Mesendoderm (in vitro differentiated cells): ENCODE results near the gene CLIC4.
A peak's percentile ranks its signal among the peaks of the same experiment; 100 is the strongest.

Source experiments
- DNase-seq: peaks from one replicate; pipeline ENCODE4 v3.0.0; 2013
- H2AK5ac ChIP-seq: 2 replicates; pipeline ENCODE4 v1.6.1; 2013; ENCODE audit warnings: low read length, inconsistent platforms
- H2BK120ac ChIP-seq: 2 replicates; pipeline ENCODE4 v1.6.1; 2013; ENCODE audit warnings: low read depth, mild to moderate bottlenecking, low read length, moderate library complexity, mixed read lengths
- H2BK15ac ChIP-seq: replicated peaks from 2 replicates; pipeline ENCODE4 v1.6.1; 2013; ENCODE audit warnings: low read depth, mild to moderate bottlenecking, moderate library complexity
- H2BK5ac ChIP-seq: 2 replicates; pipeline ENCODE4 v1.6.1; 2013; ENCODE audit warnings: low read length, inconsistent platforms
- H3K18ac ChIP-seq: 2 replicates; pipeline ENCODE4 v1.6.1; 2013; ENCODE audit warnings: mild to moderate bottlenecking, low read length, mixed read lengths
- H3K23ac ChIP-seq: one replicate; pipeline ENCODE4 v1.6.1; 2013; ENCODE audit warnings: low read length
- H3K27ac ChIP-seq: 2 replicates; pipeline ENCODE4 v1.5.1; 2013; ENCODE audit warnings: low read depth, mild to moderate bottlenecking, inconsistent platforms, low read length, moderate library complexity
- H3K27me3 ChIP-seq: 2 replicates; pipeline ENCODE4 v1.6.1; 2013; ENCODE audit warnings: low read length, control low read depth, mild to moderate bottlenecking, inconsistent platforms; ENCODE audit not compliant: insufficient read depth, poor library complexity
- H3K36me3 ChIP-seq: 2 replicates; pipeline ENCODE4 v1.6.1; 2013; ENCODE audit warnings: low read length, inconsistent platforms; ENCODE audit not compliant: control insufficient read depth, insufficient read depth
- H3K4ac ChIP-seq: one replicate; pipeline ENCODE4 v1.6.1; 2013; ENCODE audit warnings: low read depth, mild to moderate bottlenecking, low read length, moderate library complexity
- H3K4me1 ChIP-seq: 2 replicates; pipeline ENCODE4 v1.6.1; 2013; ENCODE audit warnings: low read depth, low read length, inconsistent platforms; ENCODE audit not compliant: control insufficient read depth
- H3K4me2 ChIP-seq: 2 replicates; pipeline ENCODE4 v1.6.1; 2013; ENCODE audit warnings: low read length
- H3K4me3 ChIP-seq: 2 replicates; pipeline ENCODE4 v1.5.1; 2013; ENCODE audit warnings: mild to moderate bottlenecking, low read length
- H3K56ac ChIP-seq: one replicate; pipeline ENCODE4 v1.6.1; 2013; ENCODE audit warnings: low read length
- H3K79me1 ChIP-seq: 2 replicates; pipeline ENCODE4 v1.6.1; 2013; ENCODE audit warnings: low read length, inconsistent platforms
- H3K79me2 ChIP-seq: 2 replicates; pipeline ENCODE4 v1.6.1; 2013; ENCODE audit warnings: mild to moderate bottlenecking, low read length; ENCODE audit not compliant: control insufficient read depth, insufficient read depth
- H3K9ac ChIP-seq: 2 replicates; pipeline ENCODE4 v1.6.1; 2013; ENCODE audit warnings: low read length, inconsistent platforms
- H4K5ac ChIP-seq: one replicate; pipeline ENCODE4 v1.6.1; 2013; ENCODE audit warnings: low read length
- H4K8ac ChIP-seq: one replicate; pipeline ENCODE4 v1.6.1; 2013; ENCODE audit warnings: low read depth, mild to moderate bottlenecking, control low read depth, low read length, moderate library complexity
- WGBS: extraction: QIAGEN DNeasy Blood & Tissue Kit; methylation state at CpG from one replicate; pipeline ENCODE4 v1.1.7; 2013; ENCODE audit warnings: low lambda C conversion rate, missing lambda C conversion rate; ENCODE audit not compliant: insufficient coverage; ENCODE audit errors: extremely low coverage; 5-methylcytosine and 5-hydroxymethylcytosine counted together

CLIC4 gene

GRCh38 chr1:24828887-24829192 is 83.6 kb downstream of the CLIC4 start:
- no CpG with 5 or more reads among the region's 2 CpGs for WGBS
- Histone ChIP-seq H3K27me3 (no peaks in the 10 kb centered on the region), H4K8ac (no peak overlapping the region), H3K23ac (no peak overlapping the region), H3K4me3 (no peak overlapping the region), H2AK5ac (no peak overlapping the region), H2BK5ac (no peak overlapping the region), H3K18ac (no peak overlapping the region), H2BK15ac (no peak overlapping the region), H3K27ac (no peak overlapping the region), H4K5ac (no peak overlapping the region), H3K36me3 (no peaks in the 10 kb centered on the region), H3K4ac (no peak overlapping the region), H3K79me1 (peaks cover 3% of the 10 kb centered on the region), H3K4me2 (no peak overlapping the region), H3K56ac (no peak overlapping the region), H3K4me1 (no peaks in the 10 kb centered on the region), H3K79me2 (peaks cover 13% of the 10 kb centered on the region), H3K9ac (no peak overlapping the region), H2BK120ac (no peak overlapping the region)
- DNase-seq: no peak

GRCh38 chr1:24830680-24831272 is 85.5 kb downstream of the CLIC4 start:
- H3K23ac ChIP-seq: no peak overlapping the region
- H4K5ac ChIP-seq: no peak overlapping the region
- no peaks in the 10 kb centered on the region for H3K27me3 ChIP-seq
- H3K9ac ChIP-seq: no peak overlapping the region
- H3K79me1 ChIP-seq: peaks cover 3% of the 10 kb centered on the region
- H2BK15ac ChIP-seq: no peak overlapping the region
- H3K18ac ChIP-seq: no peak overlapping the region
- H3K4me1 ChIP-seq: no peaks in the 10 kb centered on the region
- no peak overlapping the region for H3K4me2 ChIP-seq
- H2BK5ac ChIP-seq: no peak overlapping the region
- no peak overlapping the region for H3K27ac ChIP-seq
- peak; percentile 69 for DNase-seq
- peaks cover 6% of the 10 kb centered on the region for H3K79me2 ChIP-seq
- H3K56ac ChIP-seq: no peak overlapping the region
- H2BK120ac ChIP-seq: no peak overlapping the region
- H3K4ac ChIP-seq: no peak overlapping the region
- H4K8ac ChIP-seq: no peak overlapping the region
- H2AK5ac ChIP-seq: no peak overlapping the region
- no peaks in the 10 kb centered on the region for H3K36me3 ChIP-seq
- H3K4me3 ChIP-seq: no peak overlapping the region
- no CpG with 5 or more reads among the region's 3 CpGs for WGBS

- Histone ChIP-seq H3K56ac (no peak overlapping the region), H3K4ac (no peak overlapping the region), H3K27me3 (no peaks in the 10 kb centered on the region), H3K36me3 (no peaks in the 10 kb centered on the region), H3K9ac (no peak overlapping the region), H3K4me3 (no peak overlapping the region), H2BK15ac (no peak overlapping the region), H3K27ac (no peak overlapping the region), H3K79me2 (peaks cover 3% of the 10 kb centered on the region), H3K4me1 (no peaks in the 10 kb centered on the region), H4K8ac (no peak overlapping the region), H3K4me2 (no peak overlapping the region), H3K23ac (no peak overlapping the region), H2AK5ac (no peak overlapping the region), H3K18ac (no peak overlapping the region), H2BK5ac (no peak overlapping the region), H3K79me1 (no peaks in the 10 kb centered on the region), H2BK120ac (no peak overlapping the region), H4K5ac (no peak overlapping the region)
- DNase-seq: no peak
- no CpG with 5 or more reads among the region's 3 CpGs for WGBS
Measured at GRCh38 chr1:24841593-24841992, 96.3 kb downstream of the CLIC4 start.

- Histone ChIP-seq H2AK5ac (no peak overlapping the region), H2BK120ac (no peak overlapping the region), H2BK15ac (no peak overlapping the region), H2BK5ac (no peak overlapping the region), H3K36me3 (no peaks in the 10 kb centered on the region), H3K4me1 (no peaks in the 10 kb centered on the region), H3K56ac (no peak overlapping the region), H3K9ac (no peak overlapping the region), H4K5ac (no peak overlapping the region), H4K8ac (no peak overlapping the region), H3K18ac (no peak overlapping the region), H3K27me3 (no peaks in the 10 kb centered on the region), H3K23ac (no peak overlapping the region), H3K79me2 (no peaks in the 10 kb centered on the region), H3K4ac (no peak overlapping the region), H3K4me3 (no peak overlapping the region), H3K4me2 (no peak overlapping the region), H3K27ac (no peak overlapping the region), H3K79me1 (no peaks in the 10 kb centered on the region)
- no peak for DNase-seq
- WGBS: no CpG with 5 or more reads among the region's 4 CpGs
Measured at GRCh38 chr1:24846671-24847070, 101.4 kb downstream of the CLIC4 start.

GRCh38 chr1:24847995-24848881 is 103.0 kb downstream of the CLIC4 start:
- Histone ChIP-seq H3K36me3 (no peaks in the 10 kb centered on the region), H3K4ac (peak overlapping the region; percentile 20), H4K5ac (no peak overlapping the region), H3K23ac (no peak overlapping the region), H3K56ac (peak overlapping the region; percentile 88), H2AK5ac (no peak overlapping the region), H3K79me1 (no peaks in the 10 kb centered on the region), H2BK5ac (no peak overlapping the region), H4K8ac (no peak overlapping the region), H3K4me1 (no peaks in the 10 kb centered on the region), H2BK120ac (no peak overlapping the region), H3K9ac (peak overlapping the region; percentile 75), H3K4me2 (peak overlapping the region; percentile 80), H3K18ac (no peak overlapping the region), H3K27ac (no peak overlapping the region), H3K27me3 (no peaks in the 10 kb centered on the region), H3K79me2 (no peaks in the 10 kb centered on the region), H3K4me3 (peak overlapping the region; percentile 10), H2BK15ac (no peak overlapping the region)
- WGBS: no CpG with 5 or more reads among the region's 89 CpGs
- peak; percentile 97 for DNase-seq
